CD4-positive, alpha-beta T cell treated with Interleukin-12 subunit alpha and Interleukin-12 subunit beta, for 1 hour (primary cell): ENCODE data around the gene PAQR5.
"Not testable (repeated sequence)": the region's sequence is repeated elsewhere in the genome, so short reads cannot be mapped to it uniquely, and the experiment has no call there.

Experiments used
- DNase-seq: peaks from one replicate; pipeline ENCODE4 v3.0.0-alpha.2; 2020

PAQR5 gene

DNA sequence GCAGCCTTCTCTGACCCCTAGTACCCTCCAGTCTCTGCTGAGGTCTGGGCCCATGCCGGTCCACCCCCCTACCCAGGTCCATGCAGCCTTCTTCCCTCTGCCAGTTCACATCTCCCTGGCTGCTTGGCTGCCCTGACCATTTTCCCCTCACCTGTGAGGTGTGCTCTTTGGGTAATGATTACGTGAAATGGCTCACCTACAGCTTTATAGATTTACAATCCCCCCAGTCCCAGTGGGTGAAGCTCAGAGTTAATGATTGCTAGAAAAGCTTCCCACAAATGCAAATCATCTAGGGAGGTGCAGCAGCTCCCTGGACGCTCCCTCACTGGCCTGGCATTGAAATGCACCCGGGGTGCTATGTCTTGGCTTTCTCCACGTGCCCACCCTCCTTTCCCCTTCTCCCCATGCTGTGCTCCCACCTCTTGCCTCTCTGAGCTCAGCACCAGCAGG lies 18.7 kb downstream of the PAQR5 start:
- DNase-seq, result no peak

DNA sequence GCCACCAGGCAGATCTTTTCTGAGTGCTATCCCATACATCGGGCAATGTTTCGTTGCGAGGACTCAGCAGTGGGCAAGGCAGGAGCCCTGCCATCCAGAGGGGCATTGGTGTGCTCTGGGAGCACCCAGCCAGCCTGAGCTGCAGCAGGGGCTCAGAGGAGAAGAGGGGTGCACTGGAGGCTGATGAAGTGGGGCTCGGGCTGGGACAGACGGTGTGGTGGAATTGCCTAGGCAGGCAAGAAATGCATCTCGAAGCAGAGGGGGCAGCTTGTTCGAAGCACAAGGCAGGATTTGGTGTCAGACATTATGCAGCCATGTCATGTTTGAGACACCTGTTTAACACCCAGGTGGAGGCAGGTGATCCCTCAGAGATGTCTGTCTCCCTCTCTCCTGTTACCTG lies 19.3 kb downstream of the PAQR5 start:
- DNase-seq, result no peak

DNA sequence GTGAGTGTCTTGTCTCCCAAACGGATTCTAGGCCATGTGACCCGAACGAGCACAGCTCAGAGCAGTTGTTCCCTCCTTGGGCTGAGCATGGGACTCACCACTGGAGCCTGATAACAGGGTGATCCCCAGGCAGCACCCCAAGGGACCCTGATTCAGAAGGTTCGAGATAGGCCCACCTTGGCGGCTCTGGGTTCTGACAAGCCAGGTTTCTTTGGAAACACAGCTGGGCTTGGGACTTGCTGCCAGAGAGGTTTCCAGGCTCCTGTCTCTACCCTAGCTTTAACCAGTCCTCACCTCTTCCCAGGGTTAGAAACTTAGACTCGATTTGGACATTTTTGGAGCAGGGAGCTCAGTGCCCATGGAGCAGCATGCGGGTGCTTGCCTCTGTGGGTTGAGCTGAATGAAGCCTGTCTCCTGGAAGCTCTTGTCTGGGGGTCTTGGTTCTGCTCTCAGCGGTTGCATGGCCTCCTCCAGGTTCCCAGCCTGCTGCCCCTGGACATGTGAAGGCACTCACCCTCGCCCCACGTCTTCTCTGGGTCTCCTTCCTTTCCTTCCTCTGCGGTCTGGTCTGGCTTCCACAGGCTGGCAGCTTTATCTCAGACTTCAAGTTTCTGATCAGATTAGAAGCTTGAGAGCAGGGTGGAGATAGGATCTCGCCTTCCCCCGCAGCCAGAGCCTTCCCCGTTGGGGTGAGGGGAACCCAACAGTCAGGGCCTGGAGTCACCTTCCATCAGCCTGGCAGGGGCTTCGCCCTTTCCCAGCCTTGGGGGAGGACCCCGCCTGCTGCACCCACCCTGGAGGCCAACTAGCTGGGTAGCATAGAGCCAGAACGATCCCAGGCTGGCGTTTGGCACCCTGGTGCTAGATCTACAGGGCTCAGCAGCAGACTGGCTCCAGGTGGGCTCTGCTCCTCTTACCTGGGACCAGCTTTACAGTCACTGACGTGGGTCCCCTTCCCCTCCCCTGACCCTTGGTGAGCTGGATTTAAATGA lies 21.0 kb downstream of the PAQR5 start:
- DNase-seq, result no peak

DNA sequence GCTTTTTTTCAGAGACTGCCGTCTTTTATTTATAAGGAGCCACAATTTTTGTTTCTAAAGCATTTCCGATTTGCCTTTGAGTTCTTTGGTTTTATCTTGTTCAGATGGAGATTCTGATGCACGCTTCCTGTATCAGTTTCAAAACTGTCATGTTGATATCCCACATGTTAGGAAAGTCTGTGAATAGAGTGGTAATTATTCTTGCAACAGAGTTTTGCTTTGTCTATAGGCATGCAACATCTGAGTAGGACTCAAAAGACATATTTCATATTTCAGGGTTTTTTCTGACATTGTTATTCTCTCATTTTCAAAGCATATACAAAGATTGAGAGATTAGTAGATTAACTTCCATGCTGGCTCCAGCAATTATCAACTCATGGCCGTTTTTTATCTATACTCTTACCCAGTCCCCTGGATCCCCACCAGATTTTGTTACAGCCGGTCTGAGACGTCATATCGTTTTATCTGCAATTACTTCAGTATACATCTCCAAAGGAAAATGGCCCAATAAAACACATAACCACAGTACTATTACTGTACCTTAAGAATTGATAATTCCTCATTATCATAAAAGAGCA lies 22.4 kb downstream of the PAQR5 start:
- DNase-seq, result no peak

DNA sequence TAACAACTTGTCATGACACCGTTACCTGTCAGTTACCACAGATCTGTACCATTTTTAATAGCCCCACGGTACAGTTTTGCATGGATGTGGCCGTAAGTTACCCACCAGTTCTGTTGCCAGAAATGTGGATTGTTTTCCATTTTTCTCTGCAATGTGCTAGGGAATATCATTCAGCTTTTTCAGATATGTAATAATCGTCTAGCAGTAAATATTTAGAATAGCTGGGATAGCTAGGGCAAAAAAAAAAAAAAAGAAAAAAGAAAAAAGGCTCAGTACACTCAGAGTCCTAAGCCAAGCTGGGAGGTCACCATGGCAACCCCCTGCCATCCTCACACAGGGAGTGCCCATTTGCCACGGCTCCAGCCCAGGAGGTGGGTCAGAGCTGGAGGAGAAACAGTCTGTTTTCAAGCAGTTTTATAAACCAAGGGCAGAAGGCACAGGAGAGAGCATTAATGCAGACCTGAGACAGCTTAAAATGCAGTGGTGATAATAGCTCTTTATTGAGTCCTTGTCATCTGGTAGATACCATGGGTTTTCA lies 25.2 kb downstream of the PAQR5 start:
- DNase-seq, result no peak

DNA sequence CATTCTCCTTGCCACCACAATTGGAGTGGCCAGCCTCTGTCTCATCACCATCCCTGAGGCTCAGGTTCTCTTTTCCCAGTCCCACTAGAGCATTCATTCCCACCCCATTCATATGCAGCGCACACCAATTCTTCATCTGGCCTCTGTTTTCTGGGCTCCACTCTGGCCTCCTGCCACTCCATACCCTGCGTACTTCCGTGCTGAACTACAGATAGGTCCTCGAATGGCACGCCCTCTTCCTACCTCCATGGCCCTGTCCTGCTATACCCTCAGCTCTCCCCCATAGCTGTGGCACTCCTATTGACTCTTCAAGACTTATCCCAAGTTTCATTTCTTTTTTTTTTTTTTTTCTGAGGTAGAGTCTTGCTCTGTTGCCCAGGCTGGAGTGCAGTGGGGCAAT lies 25.9 kb downstream of the PAQR5 start:
- no peak for DNase-seq

DNA sequence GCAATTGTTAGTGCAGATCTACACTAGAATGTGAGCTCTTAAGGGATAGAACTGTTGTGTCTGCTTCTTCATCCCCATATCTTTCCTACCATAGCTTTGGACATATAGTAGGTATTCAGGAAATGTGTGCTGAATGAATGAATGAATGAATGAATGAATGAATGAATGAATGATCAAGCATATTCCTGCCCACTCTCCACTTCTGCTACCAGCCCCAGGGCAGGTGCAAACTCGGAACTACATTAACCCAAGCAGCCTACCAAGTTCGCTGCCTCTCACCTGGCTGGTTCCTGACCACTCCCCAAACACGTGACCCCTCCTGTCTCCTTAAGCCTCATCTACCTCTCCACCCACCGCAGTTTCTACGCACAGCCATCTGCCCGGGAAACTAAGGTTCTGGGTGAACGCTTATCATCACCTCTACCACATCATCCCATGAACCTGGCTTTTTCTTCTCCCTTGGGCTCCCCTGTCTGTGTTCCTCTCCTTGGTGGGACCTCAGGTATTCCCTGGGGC lies 26.8 kb downstream of the PAQR5 start:
- no peak for DNase-seq

DNA sequence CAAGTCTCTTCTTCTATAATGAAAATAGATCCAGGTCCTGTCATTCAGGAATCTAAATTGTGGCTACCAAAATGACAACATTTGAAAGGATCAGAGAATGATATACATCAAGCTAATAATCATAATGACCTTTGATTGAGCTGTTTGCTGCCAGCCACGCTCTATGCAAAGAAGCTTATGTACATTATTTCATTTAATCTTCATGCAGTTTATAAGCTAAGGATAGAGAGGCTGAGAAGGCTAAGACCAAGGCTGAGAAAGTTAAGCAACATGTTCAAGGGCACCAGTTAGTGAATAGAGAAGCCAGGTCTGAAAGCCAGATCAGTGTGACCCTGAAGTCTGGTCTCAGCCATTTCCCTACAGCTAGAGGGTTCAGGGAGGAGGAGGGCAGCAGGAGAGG lies 29.4 kb downstream of the PAQR5 start:
- DNase-seq, result no peak

DNA sequence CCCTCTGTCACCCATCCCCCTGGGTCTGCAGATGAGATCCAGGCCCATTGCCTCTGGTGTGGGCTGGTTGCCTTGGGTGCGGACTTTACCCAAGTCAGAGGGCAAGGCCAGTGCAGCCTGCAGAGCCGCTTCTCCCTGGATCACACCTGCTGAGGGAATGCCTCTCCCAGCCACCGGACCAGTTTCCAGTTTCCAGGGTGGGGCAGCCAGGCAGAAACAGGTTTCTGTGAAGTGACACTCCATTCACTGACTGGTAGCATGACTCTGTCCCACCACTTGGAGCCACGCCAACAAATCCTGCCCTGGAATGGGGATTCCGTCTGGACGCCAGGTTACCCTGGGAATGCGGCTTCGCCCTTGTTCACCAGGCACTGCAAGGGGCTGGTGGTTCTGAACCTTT lies 30.0 kb downstream of the PAQR5 start:
- DNase-seq, result no peak

DNA sequence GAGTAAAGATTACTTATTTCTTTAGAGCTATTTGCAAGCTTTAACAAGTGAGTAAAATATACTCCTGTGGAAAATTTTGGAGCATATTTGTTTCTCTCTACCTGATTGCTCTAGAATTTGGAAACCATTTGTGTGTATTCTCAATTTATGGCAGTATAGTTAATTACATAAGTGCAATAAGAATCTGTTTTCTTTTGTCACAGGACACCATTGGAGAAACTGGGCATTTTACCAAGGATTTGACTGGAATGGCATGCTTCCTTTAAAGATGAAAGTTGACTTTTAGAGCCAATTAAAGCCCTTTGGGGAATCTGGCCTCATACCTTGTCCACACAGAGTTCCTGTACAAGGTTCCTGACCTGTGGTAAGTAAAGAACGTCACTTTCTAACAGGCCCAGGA lies 38.4 kb downstream of the PAQR5 start:
- no peak for DNase-seq

DNA sequence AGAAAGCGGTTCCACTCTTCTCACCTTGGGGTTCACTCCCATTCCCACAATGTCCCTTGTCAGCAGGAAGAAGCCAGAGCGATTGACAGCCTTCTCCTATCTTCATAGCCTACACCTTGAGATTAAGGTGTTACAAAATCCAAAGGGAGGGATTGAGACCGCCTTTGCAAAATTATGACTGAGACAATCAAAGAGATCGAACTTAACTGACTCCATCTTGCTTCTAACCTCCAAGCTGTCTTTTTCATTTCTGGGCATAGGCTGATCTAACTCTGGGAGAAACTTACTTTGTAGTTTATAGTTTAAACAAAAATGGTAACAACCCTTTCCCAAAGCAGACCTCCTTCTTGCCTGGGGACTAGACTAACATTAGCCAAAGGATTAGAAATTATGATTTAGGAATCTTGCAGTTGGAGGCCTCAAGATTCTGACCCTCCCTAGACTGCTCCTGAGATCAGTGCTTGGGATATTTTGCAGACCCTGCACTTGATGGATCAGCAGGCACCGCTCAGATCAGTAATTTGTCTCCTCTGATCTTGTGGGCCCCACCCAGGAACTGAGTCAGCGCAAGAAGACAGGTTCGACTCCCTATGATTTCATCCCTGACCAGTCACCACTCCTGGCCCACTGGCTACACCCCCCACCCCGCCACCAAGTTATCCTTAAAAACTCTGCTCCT lies 40.0 kb downstream of the PAQR5 start:
- DNase-seq, result no peak

DNA sequence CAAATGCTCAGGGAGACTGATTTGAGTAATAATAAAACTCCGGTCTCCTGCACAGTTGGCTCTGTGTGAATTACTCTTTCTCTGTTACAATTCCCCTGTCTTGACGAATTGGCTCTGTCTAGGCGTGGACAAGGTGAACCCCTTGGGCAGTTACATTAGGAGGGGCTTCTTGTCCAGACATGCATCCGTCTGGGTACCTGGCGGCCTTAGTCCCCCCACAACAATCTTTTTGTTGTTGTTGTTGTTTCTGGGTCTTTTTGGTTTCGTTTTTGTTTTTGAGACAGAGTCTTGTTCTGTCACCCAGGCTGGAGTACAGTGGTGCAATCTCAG lies 40.5 kb downstream of the PAQR5 start:
- DNase-seq, result not testable (repeated sequence)

DNA sequence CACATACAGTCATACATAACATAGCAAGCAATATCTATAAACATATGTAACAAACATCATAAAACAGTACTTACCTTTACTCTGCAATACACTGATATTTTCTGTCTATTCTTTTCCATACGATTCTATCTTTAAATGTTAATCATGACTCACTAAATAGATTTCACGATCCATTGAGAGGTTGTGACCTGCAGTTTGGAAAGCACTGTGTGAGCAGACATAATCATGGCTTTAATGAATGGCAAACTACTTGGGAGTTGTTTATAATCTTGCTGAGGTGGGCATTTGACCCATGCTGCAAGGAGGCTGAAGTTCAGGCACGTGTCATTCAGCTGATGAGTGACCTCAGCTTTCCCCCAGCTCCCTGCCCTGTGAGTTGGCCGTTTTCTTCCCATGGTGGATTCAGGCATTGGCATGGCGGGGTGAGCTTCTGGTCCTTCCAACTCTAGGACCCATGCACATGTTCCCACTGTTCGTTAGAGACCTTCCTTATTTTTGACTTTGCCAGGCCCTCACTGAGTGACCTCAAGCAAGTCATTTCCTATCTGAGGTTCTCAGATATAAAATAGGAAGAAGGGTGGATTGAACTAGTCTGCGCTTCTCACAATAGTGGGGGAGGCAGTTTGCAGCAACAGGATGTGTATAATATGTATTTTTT lies 41.7 kb downstream of the PAQR5 start:
- DNase-seq, result no peak

DNA sequence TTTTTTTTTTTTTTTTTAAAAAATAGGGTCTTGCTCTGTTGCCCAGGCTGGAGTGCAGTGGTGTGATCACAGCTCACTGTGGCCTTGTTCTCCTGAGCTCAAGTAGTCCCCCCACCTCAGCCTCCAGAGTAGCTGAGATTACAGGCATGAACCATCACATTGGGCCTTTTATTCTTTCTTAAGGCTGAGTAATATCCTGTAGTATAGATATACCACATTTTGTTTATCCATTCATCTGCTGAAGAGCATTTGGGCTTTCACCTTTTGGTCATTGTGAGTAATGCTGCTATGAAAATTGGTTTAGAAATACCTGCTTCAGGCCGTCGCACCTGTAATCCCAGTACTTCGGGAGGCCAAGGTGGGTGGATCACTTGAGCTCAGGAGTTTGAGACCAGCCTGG lies 42.6 kb downstream of the PAQR5 start:
- DNase-seq, result no peak

DNA sequence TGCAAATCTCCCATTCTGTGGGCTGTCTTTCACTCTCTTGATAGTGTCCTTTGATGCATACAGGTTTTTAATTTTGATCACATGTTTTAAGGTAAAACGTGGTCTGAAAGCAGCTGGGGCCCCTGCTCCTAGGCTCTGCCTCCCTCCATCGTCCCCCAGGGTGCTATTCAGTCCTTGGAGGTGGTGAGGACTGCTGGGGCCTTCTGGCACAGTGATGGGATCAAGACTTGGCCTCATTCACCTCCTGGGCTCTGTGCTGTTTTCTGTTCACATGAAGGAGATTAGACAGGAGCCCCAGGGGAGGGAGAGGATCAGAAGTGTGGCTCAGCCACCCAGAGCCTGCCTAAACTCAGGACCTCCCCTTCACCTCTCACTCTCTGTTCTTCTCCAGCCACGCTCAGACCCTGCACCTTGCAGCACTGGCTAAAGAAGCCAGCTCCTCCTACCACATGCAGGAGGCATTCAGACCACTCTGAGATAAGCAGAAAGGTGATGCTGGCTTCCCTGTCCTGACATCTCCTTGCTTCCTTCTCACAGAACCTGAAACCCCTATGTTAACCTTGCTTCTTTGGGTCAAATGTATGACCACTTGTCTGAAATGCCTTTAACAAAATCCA lies 43.9 kb downstream of the PAQR5 start:
- no peak for DNase-seq

DNA sequence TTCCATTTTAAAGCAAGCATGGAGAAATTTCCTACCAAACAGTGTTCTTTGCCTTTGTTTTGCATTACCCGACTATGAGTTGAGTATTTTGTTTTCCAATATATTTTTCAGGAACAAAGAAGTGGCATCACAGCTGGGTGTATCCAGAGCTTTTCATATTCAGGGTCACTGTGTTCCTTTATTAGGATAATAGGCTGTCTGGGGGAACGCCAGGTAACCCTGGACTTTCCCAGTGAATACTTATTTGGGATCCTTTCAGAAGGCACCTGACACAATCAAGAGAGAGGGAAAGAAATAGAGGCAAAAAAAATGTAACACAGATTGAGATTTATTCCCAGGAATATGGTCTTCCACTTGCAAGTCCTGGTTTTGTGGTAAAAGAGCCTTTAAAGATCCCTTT lies 44.4 kb downstream of the PAQR5 start:
- no peak for DNase-seq

DNA sequence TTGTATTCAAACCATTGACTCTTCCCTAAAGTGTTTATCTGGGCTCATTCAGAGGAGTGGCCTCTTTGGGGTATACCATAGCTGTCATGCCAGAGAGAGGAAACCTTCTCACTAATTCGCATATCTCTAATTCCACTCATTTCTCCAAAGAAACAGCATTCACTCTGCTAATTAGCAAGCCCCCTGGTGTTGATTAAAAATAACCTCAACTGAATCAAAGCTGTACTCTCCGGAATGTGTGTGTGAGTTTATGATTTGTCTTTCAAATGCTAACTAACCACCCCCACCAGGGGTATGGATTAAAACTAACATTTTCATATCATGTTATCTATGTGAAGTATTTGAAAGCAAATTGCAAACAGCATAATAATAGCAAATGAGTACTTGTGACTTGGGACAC lies 45.5 kb downstream of the PAQR5 start:
- DNase-seq, result no peak

DNA sequence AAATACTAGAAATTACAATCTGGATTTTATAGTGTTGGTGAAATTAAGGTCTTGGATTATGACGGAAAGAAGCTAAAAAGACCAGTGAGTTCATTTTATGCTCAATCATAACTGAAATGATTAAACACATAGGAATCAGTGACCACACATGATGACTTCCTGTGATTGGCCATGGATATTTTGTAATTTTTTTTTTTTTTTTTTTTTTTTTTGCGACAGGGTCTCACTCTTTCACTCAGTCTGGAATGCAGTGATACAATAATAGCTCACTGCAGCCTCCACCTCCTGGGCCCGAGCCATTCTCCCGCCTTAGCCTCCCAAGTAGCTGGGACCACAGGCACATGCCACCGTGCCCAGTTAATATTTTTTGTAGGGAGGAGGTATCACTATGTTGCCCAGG lies 47.4 kb downstream of the PAQR5 start:
- no peak for DNase-seq

DNA sequence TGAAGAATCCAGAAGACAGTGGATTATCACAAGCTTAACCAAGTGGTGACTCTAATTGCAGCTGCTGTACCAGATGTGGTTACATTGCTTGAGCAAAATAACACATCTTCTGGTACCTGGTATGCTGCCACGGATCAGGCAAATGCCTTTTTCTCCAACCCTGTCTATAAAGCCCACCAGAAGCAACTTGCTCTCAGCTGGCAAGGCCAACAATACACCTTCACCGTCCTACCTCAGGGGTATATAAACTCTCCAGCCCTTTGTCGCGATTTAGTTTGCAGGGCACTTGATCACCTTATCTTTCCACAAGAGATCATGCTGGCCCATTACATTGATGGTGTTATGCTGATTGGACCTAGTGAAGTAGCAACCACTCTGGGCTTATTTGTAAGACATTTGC lies 52.6 kb downstream of the PAQR5 start:
- no peak for DNase-seq

DNA sequence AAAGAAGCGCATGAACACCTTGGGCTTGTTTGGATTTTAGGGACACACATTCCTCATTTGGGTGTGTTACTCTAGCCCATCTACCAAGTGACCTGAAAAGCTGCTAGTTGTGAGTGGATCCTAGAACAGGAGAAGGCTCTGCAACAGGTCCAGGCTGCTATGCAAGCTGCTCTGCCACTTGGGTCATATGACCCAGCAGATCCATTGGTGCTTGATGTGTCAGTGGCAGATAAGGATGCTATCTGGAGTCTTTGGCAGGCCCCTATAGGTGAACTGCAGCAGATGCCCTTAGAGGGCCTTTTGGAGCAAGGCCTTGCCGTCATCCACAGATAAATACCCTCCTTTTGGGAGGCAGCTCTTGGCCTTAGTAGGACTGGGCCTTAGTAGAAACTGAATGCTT lies 53.2 kb downstream of the PAQR5 start:
- no peak for DNase-seq

DNA sequence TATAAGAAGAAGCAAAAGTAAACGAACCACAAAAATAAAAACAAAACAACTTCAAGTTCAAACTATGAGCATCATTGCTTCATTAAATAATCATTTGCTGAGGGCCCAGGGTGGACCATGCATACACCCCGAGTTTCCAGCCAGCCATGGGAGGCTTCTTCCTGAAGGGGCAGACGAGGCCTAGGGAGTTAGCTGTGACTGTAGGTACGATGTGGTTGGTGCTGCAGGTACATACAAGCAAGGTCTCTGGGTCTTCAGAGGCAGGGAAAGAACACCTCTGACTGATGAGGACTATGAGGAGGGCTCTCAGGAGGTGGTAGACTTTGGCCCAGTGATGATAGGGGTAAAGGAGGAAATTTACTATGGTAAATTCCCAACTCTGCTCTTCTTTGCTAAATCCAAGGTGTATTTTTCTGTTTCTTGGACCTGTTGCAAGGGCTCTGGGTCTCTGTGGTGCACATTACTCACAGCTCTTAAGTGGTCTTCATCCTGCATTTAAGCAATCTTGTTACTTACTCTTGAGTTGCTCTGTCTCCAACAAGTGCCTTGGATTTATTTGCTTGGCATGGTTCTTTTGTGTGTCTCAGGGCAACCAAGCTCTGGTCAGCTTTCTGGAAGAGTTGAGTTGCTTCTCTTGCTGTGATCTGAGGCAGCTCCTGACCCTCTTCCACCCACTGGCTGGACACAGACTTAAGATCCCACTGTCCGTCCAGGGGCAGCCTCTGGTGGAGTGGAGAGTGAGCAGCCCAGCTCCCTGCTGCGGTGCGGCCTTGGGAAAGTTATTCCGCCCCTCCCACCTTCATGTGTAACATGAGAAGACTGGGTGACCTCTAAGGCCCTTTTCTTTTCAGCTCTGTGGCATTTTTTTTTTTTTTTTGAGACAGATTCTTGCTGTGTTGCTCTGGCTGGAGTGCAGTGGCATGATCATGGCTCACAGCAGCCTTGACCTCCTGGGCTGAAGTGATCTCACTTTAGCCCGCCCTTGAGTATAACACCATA lies 59.4 kb downstream of the PAQR5 start:
- DNase-seq, result no peak
